ENCODE data around the gene PPCS.

PPCS gene

DNA sequence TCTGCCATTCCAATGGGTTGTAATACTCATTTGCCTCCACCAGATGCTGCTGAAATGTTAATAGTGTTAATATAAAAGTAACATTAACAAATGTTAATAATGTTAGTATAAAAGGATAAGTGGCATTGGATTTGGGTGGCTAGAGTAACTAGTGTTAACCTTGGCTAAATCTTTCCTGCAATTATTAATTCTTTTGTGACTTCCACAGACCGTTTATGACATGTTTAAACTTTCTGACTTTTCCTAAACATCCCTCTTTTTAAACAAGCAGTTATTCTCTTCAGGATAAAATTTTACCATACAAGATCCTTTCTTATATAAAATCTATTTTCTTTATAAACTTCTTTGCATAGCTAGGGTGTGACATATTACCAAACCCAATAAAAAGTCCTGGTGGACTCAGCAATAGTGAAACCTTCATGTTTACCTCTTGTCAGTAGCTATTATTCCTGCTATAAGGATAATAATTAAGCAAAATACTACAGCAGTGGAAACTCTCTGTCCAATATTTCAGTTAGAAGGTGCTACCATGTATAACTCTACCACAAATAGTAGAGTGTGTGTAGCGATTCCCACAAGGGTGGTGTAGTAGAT, 48.3 kb downstream of the PPCS start:
- H4K20me1 ChIP-seq (ENCODE audit: insufficient read depth, low read length): no peaks in the 10 kb centered on the region
- H3K27me3 ChIP-seq (ENCODE audit: insufficient read depth, low read length, poor library complexity): no peaks in the 10 kb centered on the region

DNA sequence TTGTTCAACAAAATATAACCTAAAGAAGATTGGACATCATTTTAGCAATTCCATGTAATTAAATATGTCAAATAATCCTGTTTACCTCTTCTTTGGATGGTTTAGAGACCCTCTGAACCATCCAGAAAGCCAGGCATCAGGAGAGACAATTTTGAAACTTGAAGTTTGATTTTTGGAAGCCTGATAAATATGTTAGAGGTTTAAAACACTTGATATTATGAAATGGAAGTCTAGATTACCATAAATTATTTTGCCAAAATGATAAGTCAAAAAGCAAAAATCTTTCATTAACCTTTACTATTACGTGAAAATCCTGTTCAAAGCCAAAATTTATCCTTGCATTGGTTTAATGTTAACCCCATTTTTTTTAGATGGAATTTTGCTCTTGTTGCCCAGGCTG, 50.2 kb downstream of the PPCS start:
- TF ChIP-seq, protein P1, sequence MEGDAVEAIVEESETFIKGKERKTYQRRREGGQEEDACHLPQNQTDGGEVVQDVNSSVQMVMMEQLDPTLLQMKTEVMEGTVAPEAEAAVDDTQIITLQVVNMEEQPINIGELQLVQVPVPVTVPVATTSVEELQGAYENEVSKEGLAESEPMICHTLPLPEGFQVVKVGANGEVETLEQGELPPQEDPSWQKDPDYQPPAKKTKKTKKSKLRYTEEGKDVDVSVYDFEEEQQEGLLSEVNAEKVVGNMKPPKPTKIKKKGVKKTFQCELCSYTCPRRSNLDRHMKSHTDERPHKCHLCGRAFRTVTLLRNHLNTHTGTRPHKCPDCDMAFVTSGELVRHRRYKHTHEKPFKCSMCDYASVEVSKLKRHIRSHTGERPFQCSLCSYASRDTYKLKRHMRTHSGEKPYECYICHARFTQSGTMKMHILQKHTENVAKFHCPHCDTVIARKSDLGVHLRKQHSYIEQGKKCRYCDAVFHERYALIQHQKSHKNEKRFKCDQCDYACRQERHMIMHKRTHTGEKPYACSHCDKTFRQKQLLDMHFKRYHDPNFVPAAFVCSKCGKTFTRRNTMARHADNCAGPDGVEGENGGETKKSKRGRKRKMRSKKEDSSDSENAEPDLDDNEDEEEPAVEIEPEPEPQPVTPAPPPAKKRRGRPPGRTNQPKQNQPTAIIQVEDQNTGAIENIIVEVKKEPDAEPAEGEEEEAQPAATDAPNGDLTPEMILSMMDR (IDR thresholded peaks at IDR 0.05; ENCODE audit: borderline replicate concordance, extremely low read depth, low read length, poor library complexity, severe bottlenecking): no peak
- TF ChIP-seq EZH2 (IDR thresholded peaks at IDR 0.05; ENCODE audit: borderline replicate concordance, low read depth, low read length, severe bottlenecking): no peak
- H3K79me2 ChIP-seq (ENCODE audit: insufficient read depth, low read length): no peaks in the 10 kb centered on the region

More for the DNA sequence above, 48.3 kb downstream of the PPCS start:
- no peaks in the 10 kb centered on the region for H3K4me1 ChIP-seq (ENCODE audit: insufficient read depth, low read length)
- H3K9ac ChIP-seq (ENCODE audit: low read depth, low read length): no peak overlapping the region
- no peak for TF ChIP-seq EZH2 (IDR thresholded peaks at IDR 0.05; ENCODE audit: borderline replicate concordance, low read depth, low read length, severe bottlenecking)
- TF ChIP-seq, protein P1 (IDR thresholded peaks at IDR 0.05; ENCODE audit: borderline replicate concordance, extremely low read depth, low read length, poor library complexity, severe bottlenecking): no peak
- no peaks in the 10 kb centered on the region for H3K79me2 ChIP-seq (ENCODE audit: insufficient read depth, low read length)
- H3K27ac ChIP-seq (ENCODE audit: low read length): no peak overlapping the region
- ATAC-seq (ENCODE audit: insufficient read depth, low read depth): no peak
- H3K4me2 ChIP-seq (ENCODE audit: insufficient read depth, low read length): no peak overlapping the region
- H3K36me3 ChIP-seq (ENCODE audit: insufficient read depth, low read length): no peaks in the 10 kb centered on the region
- DNase-seq: no peak
- no peak overlapping the region for H3K4me3 ChIP-seq (ENCODE audit: low read depth in 1 of 2, low read length in 2 of 2)
- peaks cover 24% of the 10 kb centered on the region for H3K9me3 ChIP-seq (ENCODE audit: insufficient read depth, low read length, severe bottlenecking)
- H2AFZ ChIP-seq (ENCODE audit: low read depth, low read length): no peak overlapping the region

More for the DNA sequence above, 50.2 kb downstream of the PPCS start:
- DNase-seq (no peak), ATAC-seq (ENCODE audit: insufficient read depth, low read depth) (no peak)
- Histone ChIP-seq H3K27ac (ENCODE audit: low read length) (no peak overlapping the region), H3K9ac (ENCODE audit: low read depth, low read length) (no peak overlapping the region), H3K36me3 (ENCODE audit: insufficient read depth, low read length) (no peaks in the 10 kb centered on the region), H3K27me3 (ENCODE audit: insufficient read depth, low read length, poor library complexity) (no peaks in the 10 kb centered on the region), H3K4me2 (ENCODE audit: insufficient read depth, low read length) (no peak overlapping the region), H3K9me3 (ENCODE audit: insufficient read depth, low read length, severe bottlenecking) (peaks cover 34% of the 10 kb centered on the region), H2AFZ (ENCODE audit: low read depth, low read length) (no peak overlapping the region), H4K20me1 (ENCODE audit: insufficient read depth, low read length) (no peaks in the 10 kb centered on the region), H3K4me3 (ENCODE audit: low read depth in 1 of 2, low read length in 2 of 2) (no peak overlapping the region), H3K4me1 (ENCODE audit: insufficient read depth, low read length) (no peaks in the 10 kb centered on the region)

Measured in DND-41 (cell line).